ENCODE measurements around the gene PALB2.

PALB2 gene

DNA sequence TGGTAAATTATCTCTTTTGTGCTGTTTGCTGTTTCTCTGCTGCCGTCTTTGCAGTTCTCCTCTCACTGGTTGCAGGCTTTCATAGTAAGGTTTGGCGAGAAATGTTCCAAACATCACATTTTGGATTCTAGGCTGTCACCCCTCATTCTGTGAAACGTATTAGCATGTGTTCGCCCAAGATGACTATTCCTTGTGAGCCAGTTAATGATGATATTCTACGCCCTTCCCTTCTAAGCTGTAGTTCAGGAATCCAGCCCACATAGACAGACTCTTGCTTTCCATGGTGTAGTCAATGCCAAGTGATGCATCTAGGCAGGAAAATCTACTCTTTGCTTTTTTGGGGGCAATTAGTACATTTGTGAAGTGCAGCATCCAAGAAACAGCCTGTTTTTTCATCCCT is 69.2 kb downstream of the PALB2 start:
- TF ChIP-seq, protein P1, sequence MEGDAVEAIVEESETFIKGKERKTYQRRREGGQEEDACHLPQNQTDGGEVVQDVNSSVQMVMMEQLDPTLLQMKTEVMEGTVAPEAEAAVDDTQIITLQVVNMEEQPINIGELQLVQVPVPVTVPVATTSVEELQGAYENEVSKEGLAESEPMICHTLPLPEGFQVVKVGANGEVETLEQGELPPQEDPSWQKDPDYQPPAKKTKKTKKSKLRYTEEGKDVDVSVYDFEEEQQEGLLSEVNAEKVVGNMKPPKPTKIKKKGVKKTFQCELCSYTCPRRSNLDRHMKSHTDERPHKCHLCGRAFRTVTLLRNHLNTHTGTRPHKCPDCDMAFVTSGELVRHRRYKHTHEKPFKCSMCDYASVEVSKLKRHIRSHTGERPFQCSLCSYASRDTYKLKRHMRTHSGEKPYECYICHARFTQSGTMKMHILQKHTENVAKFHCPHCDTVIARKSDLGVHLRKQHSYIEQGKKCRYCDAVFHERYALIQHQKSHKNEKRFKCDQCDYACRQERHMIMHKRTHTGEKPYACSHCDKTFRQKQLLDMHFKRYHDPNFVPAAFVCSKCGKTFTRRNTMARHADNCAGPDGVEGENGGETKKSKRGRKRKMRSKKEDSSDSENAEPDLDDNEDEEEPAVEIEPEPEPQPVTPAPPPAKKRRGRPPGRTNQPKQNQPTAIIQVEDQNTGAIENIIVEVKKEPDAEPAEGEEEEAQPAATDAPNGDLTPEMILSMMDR (IDR thresholded peaks at IDR 0.05), result no peak

DNA sequence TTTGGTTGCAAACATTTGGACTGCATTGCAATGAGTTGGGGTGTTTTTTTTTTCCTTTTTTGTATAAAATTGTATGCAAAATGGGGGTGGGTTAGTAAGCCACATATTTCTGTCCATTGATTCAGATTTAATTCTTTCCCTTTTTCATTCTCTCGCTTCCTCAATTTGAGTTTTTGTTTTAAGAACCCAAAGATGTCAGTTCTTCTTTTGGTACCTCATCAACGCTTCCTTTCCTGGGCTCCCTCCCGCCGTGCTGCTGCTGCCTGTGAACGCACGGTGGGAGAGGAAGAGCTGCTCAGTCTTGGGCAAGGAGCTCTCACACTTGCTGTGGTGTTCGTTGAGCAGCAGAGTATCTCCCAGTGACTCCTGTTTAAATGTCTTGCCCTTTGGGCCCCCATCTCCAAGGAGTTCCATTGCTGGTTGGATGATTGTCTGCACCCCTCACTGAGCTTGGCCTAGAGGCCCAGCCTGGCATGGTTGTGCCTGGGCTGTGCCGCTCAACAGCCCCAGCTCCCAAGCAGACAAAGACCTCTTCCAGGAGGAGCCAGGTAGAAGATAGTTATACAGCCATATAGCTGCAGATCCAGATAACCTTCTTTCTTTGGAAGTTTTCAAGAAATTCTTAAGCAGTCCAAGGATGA is 70.0 kb downstream of the PALB2 start:
- TF ChIP-seq, protein P1 (IDR thresholded peaks at IDR 0.05), result no peak

DNA sequence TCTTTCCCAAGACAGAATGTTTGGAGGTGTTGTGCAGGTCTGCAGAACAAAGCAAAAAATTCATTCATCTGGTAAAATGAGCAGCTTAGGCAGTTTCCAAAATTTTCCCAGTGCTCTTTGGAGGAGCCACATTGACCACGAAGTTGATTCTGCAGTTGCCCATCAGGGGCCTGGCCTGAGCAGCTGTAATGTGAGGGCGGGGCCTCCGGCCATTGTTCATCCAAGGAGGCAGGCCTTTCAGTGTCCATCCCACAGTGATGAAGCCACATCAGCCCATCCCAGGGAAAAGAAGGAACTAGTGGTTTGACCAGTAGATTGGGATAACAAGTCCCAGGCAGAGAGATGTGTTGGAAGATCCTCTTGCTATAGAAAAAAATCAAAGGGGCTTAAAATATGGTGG is 73.5 kb downstream of the PALB2 start:
- TF ChIP-seq, protein P1 (IDR thresholded peaks at IDR 0.05), result no peak

DNA sequence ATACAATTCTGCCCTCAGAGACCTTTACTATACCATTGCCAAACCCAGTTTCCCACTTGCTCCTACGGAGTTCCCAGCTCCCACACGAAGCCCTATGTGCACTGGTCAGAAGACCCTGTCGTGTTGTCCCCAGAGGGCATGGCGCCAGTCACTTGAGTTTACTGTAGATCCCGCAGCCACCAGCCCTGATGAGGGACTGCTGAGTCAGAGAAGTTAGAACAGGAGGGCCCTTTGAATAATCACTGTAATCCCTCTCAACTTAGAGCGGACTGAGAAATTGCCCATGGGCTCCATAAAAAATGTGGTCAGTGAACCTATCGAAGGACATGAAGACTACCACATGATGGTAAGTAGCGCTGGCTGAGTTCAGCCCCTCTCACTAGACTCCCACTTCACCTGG is 74.4 kb downstream of the PALB2 start:
- TF ChIP-seq, protein P1 (IDR thresholded peaks at IDR 0.05), result no peak

DNA sequence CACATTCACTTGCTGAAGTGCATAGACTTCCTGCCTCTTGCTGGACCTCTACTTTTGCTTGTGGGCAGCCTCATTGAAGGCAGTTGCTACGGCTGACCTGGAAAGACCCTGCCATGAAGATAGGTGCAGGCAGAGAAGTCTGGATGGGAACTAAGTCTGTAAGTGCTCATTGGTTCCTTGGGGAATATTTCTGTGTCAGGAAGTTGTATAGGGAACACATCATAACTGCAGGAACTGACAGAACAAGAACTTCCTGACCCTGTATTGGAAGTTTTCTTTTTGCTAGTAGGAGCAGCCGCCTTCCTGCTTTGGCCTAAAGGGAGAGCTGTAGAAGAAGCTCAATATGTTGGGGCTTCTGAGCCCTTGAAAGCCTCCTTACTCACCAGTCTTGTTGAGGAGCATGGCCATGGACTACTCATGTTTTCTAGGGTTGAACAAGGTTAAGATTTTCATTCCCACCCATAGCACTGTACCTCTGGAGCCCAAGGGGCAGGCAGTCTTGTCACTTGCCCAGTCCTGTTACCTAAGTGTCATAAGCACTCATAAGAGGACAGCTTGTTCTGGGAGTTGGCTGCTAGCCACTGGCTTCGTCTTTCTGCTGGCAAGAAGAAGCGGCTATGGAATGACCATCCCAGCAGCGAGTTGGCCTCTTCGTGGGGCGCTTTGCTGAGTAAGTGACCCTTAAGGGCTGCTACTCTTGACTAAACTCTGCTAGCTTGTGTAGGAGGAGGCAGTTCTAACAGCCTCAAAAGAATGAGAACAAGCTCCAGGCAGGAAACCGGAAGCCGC is 76.3 kb downstream of the PALB2 start:
- TF ChIP-seq, protein P1 (IDR thresholded peaks at IDR 0.05), result no peak

DNA sequence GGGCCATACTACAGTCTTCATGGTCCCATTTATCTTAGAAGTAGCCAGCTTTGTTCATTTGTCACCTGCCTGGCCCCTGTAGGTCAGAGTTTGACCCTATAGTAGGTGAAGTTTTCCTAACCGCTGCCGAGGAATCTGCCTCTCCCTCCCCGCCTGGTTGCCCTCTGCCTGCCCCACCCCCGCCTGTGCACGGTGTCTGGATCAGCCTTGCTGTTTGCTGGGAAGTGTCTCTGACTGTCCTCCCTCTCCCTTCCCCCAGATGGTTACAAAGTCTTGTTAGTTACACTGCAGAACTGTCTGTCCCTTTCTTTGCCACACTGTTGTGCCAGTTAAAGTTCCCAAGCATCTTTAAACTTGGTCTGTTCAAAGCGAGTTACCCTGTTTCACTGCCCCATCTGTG is 77.9 kb downstream of the PALB2 start:
- TF ChIP-seq, protein P1 (IDR thresholded peaks at IDR 0.05), result no peak

DNA sequence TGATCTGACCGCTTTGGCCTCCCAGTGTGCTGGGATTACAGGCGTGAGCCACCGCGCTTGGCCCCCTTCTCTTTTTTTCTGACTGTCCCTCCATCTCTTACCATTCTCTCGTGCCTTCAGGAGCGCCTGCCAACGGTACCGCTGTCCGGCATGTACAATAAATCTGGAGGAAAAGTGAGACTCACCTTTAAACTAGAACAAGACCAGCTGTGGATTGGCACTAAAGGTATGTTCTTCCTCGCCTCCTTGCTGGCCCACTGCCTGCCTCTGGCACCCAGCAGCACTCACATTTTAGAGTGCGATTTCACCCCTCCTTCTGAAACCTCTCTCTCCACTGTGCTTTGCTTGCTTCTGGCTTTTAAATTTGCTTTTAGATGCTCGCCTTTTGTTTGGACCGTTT is 78.6 kb downstream of the PALB2 start:
- TF ChIP-seq, protein P1 (IDR thresholded peaks at IDR 0.05), result no peak

Measured in LNCAP (cell line).